Measurements from ENCODE around the gene ABHD18. TPM values are rescaled to one million over a fixed set of nuclear protein-coding genes. Genes with fewer than 3 reads are reported as not detected.
"Not testable (repeated sequence)": the region's sequence is repeated elsewhere in the genome, so short reads cannot be mapped to it uniquely, and the experiment has no call there.

The ABHD18 gene
- total RNA-seq, 3 donors from 2014 or later (not counting 1 experiment from before 2014, with no cell fraction given): 16.0 to 21.9 (median 17.6) TPM

DNA sequence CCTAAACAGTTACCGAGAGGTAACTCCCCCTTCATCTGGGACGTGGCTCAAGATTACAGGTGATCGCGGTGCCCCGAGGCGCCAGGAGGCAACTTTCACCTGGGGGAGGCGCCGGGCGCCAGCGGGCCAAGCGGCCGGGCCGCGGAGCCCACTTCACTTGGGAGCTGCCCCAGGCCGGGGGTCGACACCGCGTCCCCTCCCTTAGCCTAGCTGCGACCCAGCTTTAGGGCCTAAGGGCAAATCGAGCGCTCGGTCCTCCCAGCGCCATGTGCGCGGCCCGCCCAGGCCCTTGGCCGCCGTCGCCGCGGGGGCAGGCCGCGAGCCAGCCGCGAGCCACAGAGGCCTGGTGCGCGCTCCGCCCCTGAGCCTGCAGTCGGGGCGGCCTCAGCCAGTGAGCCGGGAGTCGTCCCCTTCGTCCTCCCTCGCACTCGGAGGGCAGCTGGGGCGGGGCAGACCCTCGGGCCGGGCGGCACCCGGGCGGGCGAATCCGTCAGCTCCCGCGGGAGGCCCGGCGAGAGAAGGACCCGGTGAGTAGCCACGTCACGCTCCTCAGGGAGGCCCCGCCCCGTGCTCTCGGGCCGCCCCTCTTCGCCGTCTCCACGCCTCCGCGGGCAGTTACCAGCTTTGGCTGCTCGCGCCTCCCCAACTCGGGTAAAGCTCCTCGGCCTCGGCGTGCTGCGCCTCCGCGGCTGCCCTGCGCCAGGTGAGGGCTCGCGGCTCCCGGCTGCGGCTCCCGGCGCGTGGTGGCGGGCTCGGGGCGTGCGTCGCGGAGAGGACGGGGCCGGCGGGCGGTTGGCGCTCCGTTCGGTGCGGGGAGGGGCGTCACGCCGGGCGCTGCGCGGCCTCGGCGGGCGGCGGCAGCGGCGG, 95.7 kb downstream of the ABHD18 start, which contains the start of gene LARP1B:
TSS of gene LARP1B (plus strand) at position 614 of the 867 bp plus-strand sequence. CDS start 13,640 bp downstream, outside the sequence.
- intact Hi-C loops (cut with micrococcal nuclease): loop anchor here (1.0 to 5.0 kb wide), 3 partner anchors 96 to 226 kb away; partner anchors contain the start of genes ABHD18, MFSD8, PGRMC2 and PLK4
- WGBS (ENCODE audit: insufficient coverage): under 1% methylated on average over 112 of the region's 112 CpGs
- ATAC-seq: peak; percentile 88 to 96 (median 89)
- H3K4me3 ChIP-seq (ENCODE audit: low read length): peak within 1 kb of the TSS; percentile 40
- no peaks in the 10 kb centered on the region for H3K9me3 ChIP-seq (ENCODE audit: control insufficient read depth, insufficient read depth, low read length)
- Mint-ChIP-seq H3K27me3 (ENCODE audit: low read depth in 2 of 2) (no peaks in the 10 kb centered on the region), H3K4me1 (peaks cover 9 to 10% of the 10 kb centered on the region in 2 donors), H3K4me3 (peak within 1 kb of the TSS; percentile 85), H3K36me3 (no peaks in the 10 kb centered on the region), H3K27ac (peak within 1 kb of the TSS; percentile 77 to 80), H3K9me3 (no peaks in the 10 kb centered on the region)
- TF ChIP-seq, protein P1, sequence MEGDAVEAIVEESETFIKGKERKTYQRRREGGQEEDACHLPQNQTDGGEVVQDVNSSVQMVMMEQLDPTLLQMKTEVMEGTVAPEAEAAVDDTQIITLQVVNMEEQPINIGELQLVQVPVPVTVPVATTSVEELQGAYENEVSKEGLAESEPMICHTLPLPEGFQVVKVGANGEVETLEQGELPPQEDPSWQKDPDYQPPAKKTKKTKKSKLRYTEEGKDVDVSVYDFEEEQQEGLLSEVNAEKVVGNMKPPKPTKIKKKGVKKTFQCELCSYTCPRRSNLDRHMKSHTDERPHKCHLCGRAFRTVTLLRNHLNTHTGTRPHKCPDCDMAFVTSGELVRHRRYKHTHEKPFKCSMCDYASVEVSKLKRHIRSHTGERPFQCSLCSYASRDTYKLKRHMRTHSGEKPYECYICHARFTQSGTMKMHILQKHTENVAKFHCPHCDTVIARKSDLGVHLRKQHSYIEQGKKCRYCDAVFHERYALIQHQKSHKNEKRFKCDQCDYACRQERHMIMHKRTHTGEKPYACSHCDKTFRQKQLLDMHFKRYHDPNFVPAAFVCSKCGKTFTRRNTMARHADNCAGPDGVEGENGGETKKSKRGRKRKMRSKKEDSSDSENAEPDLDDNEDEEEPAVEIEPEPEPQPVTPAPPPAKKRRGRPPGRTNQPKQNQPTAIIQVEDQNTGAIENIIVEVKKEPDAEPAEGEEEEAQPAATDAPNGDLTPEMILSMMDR (IDR thresholded peaks at IDR 0.05): no peak
- peak; percentile 89 to 94 for DNase-seq
- H3K27me3 ChIP-seq (ENCODE audit: control insufficient read depth, insufficient read depth, low read length): no peaks in the 10 kb centered on the region
- H3K36me3 ChIP-seq (ENCODE audit: control insufficient read depth, insufficient read depth, low read length): no peaks in the 10 kb centered on the region
- H3K4me1 ChIP-seq (ENCODE audit: control insufficient read depth, insufficient read depth, low read length): peaks cover 15% of the 10 kb centered on the region
- H3K27ac ChIP-seq (ENCODE audit: low read length): peak within 1 kb of the TSS; percentile 90

- Histone ChIP-seq H3K36me3 (ENCODE audit: control insufficient read depth, insufficient read depth, low read length) (no peaks in the 10 kb centered on the region), H3K4me1 (ENCODE audit: control insufficient read depth, insufficient read depth, low read length) (peaks cover 15% of the 10 kb centered on the region), H3K9me3 (ENCODE audit: control insufficient read depth, insufficient read depth, low read length) (no peaks in the 10 kb centered on the region), H3K4me3 (ENCODE audit: low read length) (peak overlapping the region; percentile 40), H3K27ac (ENCODE audit: low read length) (peak overlapping the region; percentile 78), H3K27me3 (ENCODE audit: control insufficient read depth, insufficient read depth, low read length) (no peaks in the 10 kb centered on the region)
- H3K4me1 Mint-ChIP-seq: peaks cover 9 to 10% of the 10 kb centered on the region in 2 donors
- no peaks in the 10 kb centered on the region for H3K9me3 Mint-ChIP-seq
- intact Hi-C loops (cut with micrococcal nuclease): loop anchor here (1.0 to 5.0 kb wide), 3 partner anchors 97 to 225 kb away; partner anchors contain the start of genes ABHD18, MFSD8, PGRMC2 and PLK4
- H3K27me3 Mint-ChIP-seq (ENCODE audit: low read depth in 2 of 2): no peaks in the 10 kb centered on the region
- ATAC-seq: peak; percentile 22 to 44 (median 28)
- no peaks in the 10 kb centered on the region for H3K36me3 Mint-ChIP-seq
- TF ChIP-seq, protein P1 (IDR thresholded peaks at IDR 0.05): no peak
- H3K4me3 Mint-ChIP-seq: peak overlapping the region; percentile 84
- WGBS (ENCODE audit: insufficient coverage): under 1% methylated on average over 101 of the region's 101 CpGs
- H3K27ac Mint-ChIP-seq: peak overlapping the region; percentile 45 to 80
- DNase-seq: peak; percentile 53 to 72
Measured at GRCh38 chr4:128061566-128062536, 96.6 kb downstream of the ABHD18 start.

DNA sequence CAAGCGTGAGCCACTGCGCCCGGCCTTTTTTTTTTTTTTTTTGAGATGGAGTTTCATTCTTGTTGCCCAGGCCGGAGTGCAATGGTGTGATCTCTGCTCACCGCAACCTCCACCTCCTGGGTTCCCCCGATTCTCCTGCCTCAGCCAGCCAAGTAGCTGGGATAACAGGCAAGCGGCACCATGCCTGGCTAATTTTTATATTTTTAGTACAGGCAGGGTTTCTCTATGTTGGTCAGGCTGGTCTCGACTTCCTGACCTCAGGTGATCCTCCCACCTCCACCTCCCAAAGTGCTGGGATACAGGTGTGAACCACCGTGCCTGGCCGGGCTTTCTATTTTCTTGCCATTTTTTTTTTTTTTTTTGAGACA, 101.2 kb downstream of the ABHD18 start:
- H3K27me3 Mint-ChIP-seq (ENCODE audit: low read depth in 2 of 2); DNase-seq; H3K4me3 Mint-ChIP-seq; H3K27ac Mint-ChIP-seq; H3K27ac ChIP-seq (ENCODE audit: low read length); H3K27me3 ChIP-seq (ENCODE audit: control insufficient read depth, insufficient read depth, low read length); H3K36me3 Mint-ChIP-seq; H3K4me1 Mint-ChIP-seq; intact Hi-C loops (cut with micrococcal nuclease); H3K4me1 ChIP-seq (ENCODE audit: control insufficient read depth, insufficient read depth, low read length); ATAC-seq; H3K9me3 Mint-ChIP-seq; H3K9me3 ChIP-seq (ENCODE audit: control insufficient read depth, insufficient read depth, low read length); H3K36me3 ChIP-seq (ENCODE audit: control insufficient read depth, insufficient read depth, low read length); H3K4me3 ChIP-seq (ENCODE audit: low read length): not testable (repeated sequence)
- 96% methylated on average over 10 of the region's 10 CpGs for WGBS (ENCODE audit: insufficient coverage)
